Testis (tissue), 3 donors: ENCODE data around the gene LEO1. TPM values are rescaled to one million over a fixed set of nuclear protein-coding genes. Genes with fewer than 3 reads are reported as not detected.

Experiments used
- DNase-seq: peaks from one replicate; pipeline ENCODE4 v3.0.0-alpha.2; 2019
- H3K27ac ChIP-seq, 2 donors: fragments of 200-600 bp; sonication (generic); one replicate each; pipeline ENCODE4 v1.5.1; 2019
- H3K27me3 ChIP-seq: fragments of 200-600 bp; sonication (generic); one replicate; pipeline ENCODE4 v1.5.1; 2019
- H3K36me3 ChIP-seq: fragments of 200-600 bp; sonication (generic); one replicate; pipeline ENCODE4 v1.5.1; 2017; ENCODE audit warnings: low read depth; ENCODE audit errors: missing control alignments
- H3K4me1 ChIP-seq: fragments of 200-600 bp; sonication (generic); one replicate; pipeline ENCODE4 v1.5.1; 2019
- H3K4me3 ChIP-seq, 2 donors: fragments of 200-600 bp; sonication (generic); one replicate each; pipeline ENCODE4 v1.5.1; 2017 to 2019
- H3K9me3 ChIP-seq: fragments of 200-600 bp; sonication (generic); one replicate; pipeline ENCODE4 v1.5.1; 2017
- CTCF ChIP-seq, 3 experiments: fragments of 450-650 bp in 2 of 3; fragments of 200-600 bp in 1 of 3; sonication (generic) in 1 of 3; IDR thresholded peaks; one replicate each; pipeline ENCODE4 v1.5.1; 2016 to 2019; ENCODE audit warnings: antibody characterized with exemption in 3 of 3, mild to moderate bottlenecking in 2 of 3, moderate library complexity in 1 of 3
- POLR2A ChIP-seq: fragments of 450-650 bp; IDR thresholded peaks from one replicate; pipeline ENCODE4 v1.6.1; 2017; ENCODE audit warnings: antibody characterized with exemption, mild to moderate bottlenecking, moderate library complexity
- WGBS, 2 donors: methylation state at CpG; one replicate each; pipeline ENCODE4 v1.1.5; 2018; 5-methylcytosine and 5-hydroxymethylcytosine counted together
- intact Hi-C: fragments of 100-400 bp; cut with DNase I; formaldehyde crosslinking; loops from one replicate; pipeline ENCODE4 v1.15.1; 2023; ENCODE audit warnings: low total_unique reads
- polyA plus RNA-seq: library from polyadenylated mRNA; stranded (reverse); fragments of 350-450 nt; fragmentation: Illumina TruSeq; extraction: RNeasy Lipid Tissue Mini Kit (QIAGEN cat#74804); gene quantifications from one replicate; pipeline ENCODE4 v1.2.3, GENCODE V29; 2014; ENCODE audit warnings: low read depth, low replicate concordance; ENCODE audit not compliant: insufficient read depth
- total RNA-seq, 2 donors: library from RNA; depleted of rRNA; stranded (reverse); fragments of >200 nt; gene quantifications; one replicate each; pipeline ENCODE4 v1.2.3, GENCODE V29; 2016

Gene LEO1
- total and polyA plus RNA-seq, 3 donors from 2014 or later: 8.2 to 21.0 (median 20.7) TPM

DNA sequence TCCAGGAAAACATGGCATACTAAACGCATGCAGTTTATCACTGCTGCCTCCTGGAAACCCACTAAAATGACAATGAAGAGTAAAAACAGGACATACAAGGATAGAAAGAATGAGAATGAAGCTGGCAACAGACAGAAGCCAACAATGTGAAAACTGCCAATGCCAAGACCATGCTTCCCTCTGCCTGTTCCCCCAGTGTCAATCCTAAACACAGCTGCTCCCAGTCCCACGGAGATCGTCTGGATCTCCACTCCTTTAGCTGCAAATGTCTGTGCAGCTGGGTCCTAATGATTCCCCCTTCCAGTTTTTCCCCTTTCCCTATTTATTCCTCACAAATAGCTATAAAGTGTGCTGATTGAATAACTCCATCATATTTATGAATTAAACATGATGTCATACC, 16.1 kb downstream of the LEO1 start:
- Histone ChIP-seq H3K36me3 (no peaks in the 10 kb centered on the region), H3K27ac (no peak overlapping the region), H3K9me3 (no peaks in the 10 kb centered on the region), H3K4me1 (no peaks in the 10 kb centered on the region), H3K4me3 (no peak overlapping the region), H3K27me3 (no peaks in the 10 kb centered on the region)
- 85 to 94% methylated on average over 3 of the region's 3 CpGs for WGBS, 2 donors
- intact Hi-C loops: no loop called here
- TF ChIP-seq POLR2A (no peak), CTCF (IDR thresholded peaks at IDR 0.05) (no peak)
- no peak for DNase-seq

- no peaks in the 10 kb centered on the region for H3K9me3 ChIP-seq
- no peak overlapping the region for H3K27ac ChIP-seq
- no peak for TF ChIP-seq POLR2A
- no peak for TF ChIP-seq CTCF (IDR thresholded peaks at IDR 0.05)
- DNase-seq: no peak
- no peaks in the 10 kb centered on the region for H3K36me3 ChIP-seq
- intact Hi-C loops: no loop called here
- no peak overlapping the region for H3K4me3 ChIP-seq
- WGBS, 2 donors: 93 to 94% methylated on average over 3 of the region's 3 CpGs
- H3K4me1 ChIP-seq: no peaks in the 10 kb centered on the region
- H3K27me3 ChIP-seq: no peaks in the 10 kb centered on the region
Observed at GRCh38 chr15:51952805-51953204, 18.8 kb downstream of the LEO1 start.

DNA sequence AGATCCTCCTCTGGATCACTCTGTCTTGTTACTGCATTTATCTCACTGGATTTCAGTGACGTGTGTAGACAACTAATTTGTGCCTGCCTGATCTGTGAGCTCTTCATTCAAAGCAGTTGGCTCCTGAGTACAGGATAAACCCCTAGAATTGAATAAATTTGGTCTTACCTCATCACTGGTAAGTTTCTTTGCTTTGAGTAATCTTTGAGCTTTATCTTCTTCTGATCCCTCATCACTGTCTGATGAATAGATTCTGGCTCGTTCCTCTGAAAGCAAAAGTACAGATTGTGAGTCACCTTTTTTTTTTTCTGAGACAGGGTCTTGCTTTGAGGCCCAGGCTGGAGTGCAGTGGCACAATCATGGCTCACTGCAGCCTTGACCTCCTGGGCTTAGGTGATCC, 24.5 kb downstream of the LEO1 start:
- Histone ChIP-seq H3K4me1 (no peaks in the 10 kb centered on the region), H3K36me3 (no peaks in the 10 kb centered on the region), H3K27ac (no peak overlapping the region), H3K9me3 (no peaks in the 10 kb centered on the region), H3K27me3 (no peaks in the 10 kb centered on the region), H3K4me3 (no peak overlapping the region)
- WGBS, 2 donors: 46 to 81% methylated on average over 2 of the region's 2 CpGs
- intact Hi-C loops: no loop called here
- no peak for TF ChIP-seq CTCF (IDR thresholded peaks at IDR 0.05)
- no peak for TF ChIP-seq POLR2A
- DNase-seq: no peak

DNA sequence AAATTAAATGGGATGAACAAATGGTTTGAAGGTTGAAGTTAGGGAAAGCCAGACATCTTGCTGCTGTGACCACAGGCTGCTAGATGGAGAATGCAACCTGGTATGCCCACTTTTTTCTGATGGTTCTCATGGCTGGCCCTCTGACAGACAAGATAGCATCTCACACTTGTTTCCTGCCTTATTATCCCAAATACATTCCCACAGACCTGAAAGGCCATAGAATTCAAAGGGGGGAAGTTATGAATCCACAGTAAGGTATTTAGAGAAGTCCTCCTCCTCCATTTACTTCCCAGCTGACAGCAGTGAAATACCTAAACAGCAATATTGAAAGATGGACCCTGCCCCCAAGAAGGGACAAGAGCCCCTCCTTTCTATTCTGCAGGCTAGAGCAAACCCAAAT, 32.4 kb downstream of the LEO1 start:
- no peak overlapping the region for H3K4me3 ChIP-seq
- H3K27ac ChIP-seq: peak overlapping the region in 1 of 2 donors; percentile 20
- H3K27me3 ChIP-seq: no peaks in the 10 kb centered on the region
- intact Hi-C loops: no loop called here
- no peaks in the 10 kb centered on the region for H3K36me3 ChIP-seq
- H3K9me3 ChIP-seq: no peaks in the 10 kb centered on the region
- TF ChIP-seq POLR2A: no peak
- no peak for TF ChIP-seq CTCF (IDR thresholded peaks at IDR 0.05)
- H3K4me1 ChIP-seq: peaks cover 3% of the 10 kb centered on the region
- no peak for DNase-seq

- DNase-seq: no peak
- H3K4me1 ChIP-seq: peaks cover 3% of the 10 kb centered on the region
- H3K27me3 ChIP-seq: no peaks in the 10 kb centered on the region
- 90 to 91% methylated on average over 3 of the region's 3 CpGs for WGBS, 2 donors
- no peak overlapping the region for H3K27ac ChIP-seq
- no peak for TF ChIP-seq POLR2A
- TF ChIP-seq CTCF (IDR thresholded peaks at IDR 0.05): no peak
- no peaks in the 10 kb centered on the region for H3K9me3 ChIP-seq
- intact Hi-C loops: no loop called here
- H3K36me3 ChIP-seq: no peaks in the 10 kb centered on the region
- H3K4me3 ChIP-seq: no peak overlapping the region
Observed at GRCh38 chr15:51938286-51938685, 33.3 kb downstream of the LEO1 start.
